Measurements from ENCODE around the gene SEC14L5.

SEC14L5 gene

DNA sequence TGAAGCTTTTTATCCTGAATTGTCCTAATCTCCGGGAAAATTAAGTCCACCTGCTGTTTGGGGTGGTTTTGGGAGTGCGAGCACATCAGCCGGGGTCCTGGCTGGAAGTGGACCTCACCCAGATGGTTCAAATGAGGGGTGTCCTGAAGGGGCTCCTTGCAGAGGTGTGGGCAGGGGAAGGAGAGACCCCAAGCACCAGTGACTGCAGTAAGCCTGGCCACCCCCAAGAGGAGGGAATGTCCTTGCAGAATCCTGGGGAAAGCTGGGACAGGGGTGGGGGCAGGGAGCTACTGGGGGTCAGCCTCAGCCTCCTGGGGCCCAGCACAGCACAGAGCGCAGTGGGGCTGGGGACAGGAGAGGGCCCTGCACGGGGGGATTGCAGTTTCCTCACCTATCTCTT, 46.2 kb downstream of the SEC14L5 start:
- TF ChIP-seq, protein P1, sequence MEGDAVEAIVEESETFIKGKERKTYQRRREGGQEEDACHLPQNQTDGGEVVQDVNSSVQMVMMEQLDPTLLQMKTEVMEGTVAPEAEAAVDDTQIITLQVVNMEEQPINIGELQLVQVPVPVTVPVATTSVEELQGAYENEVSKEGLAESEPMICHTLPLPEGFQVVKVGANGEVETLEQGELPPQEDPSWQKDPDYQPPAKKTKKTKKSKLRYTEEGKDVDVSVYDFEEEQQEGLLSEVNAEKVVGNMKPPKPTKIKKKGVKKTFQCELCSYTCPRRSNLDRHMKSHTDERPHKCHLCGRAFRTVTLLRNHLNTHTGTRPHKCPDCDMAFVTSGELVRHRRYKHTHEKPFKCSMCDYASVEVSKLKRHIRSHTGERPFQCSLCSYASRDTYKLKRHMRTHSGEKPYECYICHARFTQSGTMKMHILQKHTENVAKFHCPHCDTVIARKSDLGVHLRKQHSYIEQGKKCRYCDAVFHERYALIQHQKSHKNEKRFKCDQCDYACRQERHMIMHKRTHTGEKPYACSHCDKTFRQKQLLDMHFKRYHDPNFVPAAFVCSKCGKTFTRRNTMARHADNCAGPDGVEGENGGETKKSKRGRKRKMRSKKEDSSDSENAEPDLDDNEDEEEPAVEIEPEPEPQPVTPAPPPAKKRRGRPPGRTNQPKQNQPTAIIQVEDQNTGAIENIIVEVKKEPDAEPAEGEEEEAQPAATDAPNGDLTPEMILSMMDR (IDR thresholded peaks at IDR 0.05; ENCODE audit: insufficient read depth, low read depth, low read length, missing control alignments) = no peak
- no peak overlapping the region for H3K4me3 ChIP-seq (ENCODE audit: low read length)
- no peak for DNase-seq (ENCODE audit: low read depth)

DNA sequence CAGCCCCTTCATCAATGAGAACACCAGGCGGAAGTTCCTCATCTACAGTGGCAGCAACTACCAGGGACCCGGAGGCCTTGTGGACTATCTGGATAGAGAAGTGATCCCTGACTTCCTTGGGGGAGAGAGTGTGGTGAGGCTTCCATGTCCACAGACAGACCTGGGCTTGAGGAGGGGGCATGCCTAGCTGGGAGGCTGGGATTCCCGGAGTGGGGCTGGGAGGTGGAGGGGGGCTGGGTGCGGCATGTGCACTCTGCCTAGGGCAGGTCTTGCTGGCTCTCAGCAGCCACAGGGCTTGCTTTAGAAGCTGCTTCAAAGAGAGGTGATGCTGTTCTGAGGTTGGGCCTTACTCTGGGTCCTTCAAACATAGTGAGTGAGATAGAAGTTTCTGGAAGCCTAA, 47.8 kb downstream of the SEC14L5 start:
- TF ChIP-seq, protein P1 (IDR thresholded peaks at IDR 0.05; ENCODE audit: insufficient read depth, low read depth, low read length, missing control alignments) = no peak
- DNase-seq (ENCODE audit: low read depth) = no peak
- no peak overlapping the region for H3K4me3 ChIP-seq (ENCODE audit: low read length)

DNA sequence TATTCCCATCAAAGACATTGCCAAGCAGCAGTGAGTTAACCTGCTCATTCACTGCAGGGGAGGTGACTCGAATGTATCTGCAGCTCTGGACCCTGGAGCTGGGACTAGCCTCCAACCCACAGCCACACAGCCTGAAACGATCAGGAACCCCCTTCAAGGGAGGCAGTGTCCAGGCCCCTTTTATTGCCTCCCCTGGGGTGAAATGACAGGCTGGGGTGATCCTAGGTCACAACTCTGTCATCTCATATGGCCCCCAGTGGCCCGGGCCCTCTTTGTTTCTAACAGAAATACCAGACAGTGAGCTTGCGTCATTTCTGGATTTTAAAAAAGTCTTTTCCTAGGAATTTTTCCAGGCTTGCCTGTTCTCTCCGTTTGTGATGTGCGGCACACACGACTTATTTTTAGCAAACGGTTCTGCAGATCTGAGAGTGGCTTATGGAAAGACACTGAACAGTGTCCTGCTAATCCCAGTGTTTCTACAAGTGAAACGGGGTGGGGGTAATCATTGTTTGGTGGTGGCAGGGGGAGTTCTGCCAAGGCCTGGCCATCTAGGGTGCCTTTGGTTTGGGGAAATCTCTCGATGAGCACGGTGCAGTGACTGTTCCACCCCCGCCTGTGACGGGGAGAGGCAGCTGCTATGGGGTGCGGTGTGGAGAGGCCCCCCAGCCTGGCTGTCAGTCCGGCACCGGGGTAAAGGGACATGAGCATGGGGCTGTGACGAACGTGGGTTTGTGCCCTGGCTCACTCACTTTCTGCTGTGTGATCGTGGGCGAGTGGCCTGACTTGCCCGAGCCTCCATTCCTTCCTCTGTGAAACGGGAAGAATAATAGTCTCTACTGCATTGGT, 48.4 kb downstream of the SEC14L5 start:
- TF ChIP-seq, protein P1 (IDR thresholded peaks at IDR 0.05; ENCODE audit: insufficient read depth, low read depth, low read length, missing control alignments) = no peak

DNA sequence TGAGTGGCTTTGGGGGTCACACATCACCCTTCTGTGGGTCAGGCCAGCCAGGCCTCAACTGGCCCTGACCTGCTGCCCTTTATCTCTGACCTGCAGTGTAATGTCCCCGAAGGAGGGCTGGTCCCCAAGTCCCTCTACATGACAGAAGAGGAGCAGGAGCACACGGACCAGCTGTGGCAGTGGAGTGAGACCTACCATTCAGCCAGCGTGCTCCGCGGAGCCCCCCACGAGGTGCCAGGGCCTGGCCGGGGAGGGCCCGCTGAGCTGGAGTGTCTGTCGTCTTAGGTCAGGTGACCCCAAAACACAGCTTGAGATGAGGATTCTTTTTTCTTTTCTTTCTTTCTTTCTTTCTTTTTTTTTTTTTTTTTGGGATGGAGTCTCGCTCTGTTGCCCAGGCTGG, 49.1 kb downstream of the SEC14L5 start:
- no peak overlapping the region for H3K4me3 ChIP-seq (ENCODE audit: low read length)
- TF ChIP-seq, protein P1 (IDR thresholded peaks at IDR 0.05; ENCODE audit: insufficient read depth, low read depth, low read length, missing control alignments) = no peak
- DNase-seq (ENCODE audit: low read depth) = no peak

More for the DNA sequence above, 48.4 kb downstream of the SEC14L5 start:
- DNase-seq (ENCODE audit: low read depth) = no peak
- H3K4me3 ChIP-seq (ENCODE audit: low read length) = no peak overlapping the region

DNA sequence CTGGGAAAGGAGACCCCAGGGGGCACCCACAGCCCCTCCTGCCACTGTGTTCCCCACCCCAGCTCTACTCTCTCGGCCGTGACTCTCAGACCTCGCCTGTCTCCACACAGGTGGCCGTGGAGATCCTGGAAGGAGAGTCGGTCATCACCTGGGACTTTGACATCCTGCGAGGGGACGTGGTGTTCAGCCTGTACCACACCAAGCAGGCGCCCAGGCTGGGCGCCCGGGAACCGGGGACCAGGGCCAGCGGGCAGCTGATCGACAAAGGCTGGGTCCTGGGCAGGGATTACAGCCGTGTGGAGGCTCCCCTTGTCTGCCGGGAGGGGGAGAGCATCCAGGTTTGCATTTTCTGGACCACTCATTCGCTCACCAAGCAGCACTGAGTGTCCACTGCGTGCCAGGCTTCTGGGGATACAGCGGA, 50.2 kb downstream of the SEC14L5 start:
- no peak for DNase-seq (ENCODE audit: low read depth)
- no peak overlapping the region for H3K4me3 ChIP-seq (ENCODE audit: low read length)
- TF ChIP-seq, protein P1 (IDR thresholded peaks at IDR 0.05; ENCODE audit: insufficient read depth, low read depth, low read length, missing control alignments) = no peak

DNA sequence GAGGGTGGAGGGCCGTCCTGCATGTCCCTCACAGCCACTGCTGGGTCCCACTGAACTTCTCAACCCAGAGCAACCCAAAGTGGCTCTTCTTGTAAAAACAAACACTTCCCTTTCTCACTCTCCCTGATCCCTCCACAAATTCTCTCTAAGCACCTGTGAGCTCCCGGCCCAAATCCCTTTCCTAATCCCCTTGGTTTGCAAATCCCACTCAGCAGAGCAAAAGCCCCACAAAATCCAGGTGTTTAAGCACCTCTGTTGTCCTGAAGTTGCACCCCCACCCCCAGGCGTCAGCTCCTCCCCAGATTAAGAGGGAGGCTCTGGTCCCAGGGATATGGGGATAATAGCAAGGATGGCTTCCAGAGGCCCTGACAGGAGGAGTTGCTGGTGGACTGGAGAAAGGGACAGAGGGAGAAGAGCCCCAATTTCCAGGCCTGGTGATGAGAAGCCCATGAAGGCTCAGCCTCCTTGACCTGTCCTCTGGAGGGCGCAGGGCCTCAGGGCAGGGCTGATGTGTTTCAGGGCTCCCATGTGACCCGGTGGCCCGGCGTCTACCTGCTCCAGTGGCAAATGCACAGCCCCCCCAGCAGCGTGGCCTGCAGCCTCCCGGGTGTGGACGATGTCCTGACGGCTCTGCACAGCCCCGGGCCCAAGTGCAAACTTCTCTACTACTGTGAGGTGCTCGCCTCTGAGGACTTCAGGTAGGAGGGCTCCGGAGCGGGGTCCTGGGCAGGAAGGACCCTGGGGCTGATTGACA, 52.6 kb downstream of the SEC14L5 start:
- TF ChIP-seq, protein P1 (IDR thresholded peaks at IDR 0.05; ENCODE audit: insufficient read depth, low read depth, low read length, missing control alignments) = no peak
- no peak for DNase-seq (ENCODE audit: low read depth)
- no peak overlapping the region for H3K4me3 ChIP-seq (ENCODE audit: low read length)
